MCF 10A (cell line): ENCODE data around the gene ODAD2. TPM values are rescaled to one million over a fixed set of nuclear protein-coding genes. Genes with fewer than 3 reads are reported as not detected.

Source experiments
- BruUV-seq: library from RNA; stranded (reverse); fragments of 400-500 nt; replicated peaks from 2 replicates; lab custom pipeline; 2021; lab: Mats Ljungman, UMichigan
- CTCF ChIA-PET: fragments of 300-600 bp; sonication (Branson Sonifier 250); formaldehyde crosslinking; extraction: SDS; loops from one replicate; lab custom pipeline; 2021; ENCODE audit warnings: antibody characterized with exemption, inconsistent platforms; lab: Yijun Ruan, JAX
- POLR2A ChIA-PET: fragments of 300-600, 350-650 bp; sonication (Branson Sonifier 250); formaldehyde crosslinking; extraction: SDS; loops from one replicate; lab custom pipeline; 2020; ENCODE audit warnings: antibody characterized with exemption, inconsistent platforms; lab: Yijun Ruan, JAX
- DNase-seq: peaks from one replicate; pipeline ENCODE4 v3.0.0-alpha.2; 2018; ENCODE audit not compliant: unreplicated experiment
- H3K27ac Mint-ChIP-seq: one replicate; pipeline ENCODE4 v1.8.0; 2022; ENCODE audit warnings: mild to moderate bottlenecking, low read depth, mixed read lengths; ENCODE audit not compliant: unreplicated experiment
- H3K27me3 Mint-ChIP-seq: one replicate; pipeline ENCODE4 v1.8.0; 2022; ENCODE audit warnings: mixed read lengths; ENCODE audit not compliant: insufficient read depth, unreplicated experiment
- H3K36me3 Mint-ChIP-seq: one replicate; pipeline ENCODE4 v1.8.0; 2022; ENCODE audit warnings: mild to moderate bottlenecking, moderate library complexity, mixed read lengths; ENCODE audit not compliant: insufficient read depth, unreplicated experiment
- H3K4me1 Mint-ChIP-seq: one replicate; pipeline ENCODE4 v1.8.0; 2022; ENCODE audit warnings: mixed read lengths; ENCODE audit not compliant: insufficient read depth, unreplicated experiment
- H3K4me3 Mint-ChIP-seq: one replicate; pipeline ENCODE4 v1.8.0; 2022; ENCODE audit warnings: mild to moderate bottlenecking, moderate library complexity, mixed read lengths; ENCODE audit not compliant: unreplicated experiment
- H3K9me3 Mint-ChIP-seq: one replicate; pipeline ENCODE4 v1.8.0; 2022; ENCODE audit warnings: mixed read lengths; ENCODE audit not compliant: unreplicated experiment
- CTCF ChIP-seq: fragments of 200-600 bp; IDR thresholded peaks from one replicate; pipeline ENCODE4 v1.8.0; 2022; ENCODE audit warnings: antibody characterized with exemption, mild to moderate bottlenecking; ENCODE audit not compliant: unreplicated experiment
- intact Hi-C: fragments of 100-400 bp; cut with micrococcal nuclease; formaldehyde crosslinking; loops from 2 replicates; pipeline ENCODE4 v1.14.1; 2022
- total RNA-seq: library from RNA; stranded (reverse); gene quantifications from 2 replicates; pipeline ENCODE4 v1.2.3, GENCODE V29; 2022

ODAD2 gene
- total RNA-seq, 1 experiment from 2014 or later = 0.28 TPM

- no peak for TF ChIP-seq CTCF
- Mint-ChIP-seq H3K27me3 (no peaks in the 10 kb centered on the region), H3K4me1 (no peaks in the 10 kb centered on the region), H3K4me3 (no peak overlapping the region), H3K9me3 (no peaks in the 10 kb centered on the region), H3K36me3 (no peaks in the 10 kb centered on the region), H3K27ac (no peak overlapping the region)
- no peak for DNase-seq
- POLR2A ChIA-PET = no interaction called here
- intact Hi-C loops = no loop called here
- BruUV-seq = no TSS peak
- CTCF ChIA-PET = no interaction called here
These were observed 197.6 kb downstream of the ODAD2 start for GRCh38 chr10:27801171-27801785.

GRCh38 chr10:27799046-27799445, 199.8 kb downstream of the ODAD2 start:
- intact Hi-C loops = no loop called here
- Mint-ChIP-seq H3K9me3 (no peaks in the 10 kb centered on the region), H3K4me3 (no peak overlapping the region), H3K27ac (no peak overlapping the region), H3K27me3 (no peaks in the 10 kb centered on the region), H3K4me1 (no peaks in the 10 kb centered on the region), H3K36me3 (no peaks in the 10 kb centered on the region)
- POLR2A ChIA-PET = no interaction called here
- CTCF ChIA-PET = no interaction called here
- BruUV-seq = no TSS peak
- DNase-seq = no peak
- no peak for TF ChIP-seq CTCF

- ChIA-PET CTCF (no interaction called here), POLR2A (no interaction called here)
- no TSS peak for BruUV-seq
- H3K27ac Mint-ChIP-seq = no peak overlapping the region
- intact Hi-C loops = no loop called here
- TF ChIP-seq CTCF = peak; percentile 19
- no peaks in the 10 kb centered on the region for H3K4me1 Mint-ChIP-seq
- H3K27me3 Mint-ChIP-seq = no peaks in the 10 kb centered on the region
- H3K36me3 Mint-ChIP-seq = no peaks in the 10 kb centered on the region
- no peak overlapping the region for H3K4me3 Mint-ChIP-seq
- no peaks in the 10 kb centered on the region for H3K9me3 Mint-ChIP-seq
- DNase-seq = peak; percentile 8
These were observed 204.7 kb downstream of the ODAD2 start for GRCh38 chr10:27794157-27794556.

GRCh38 chr10:27792216-27792615, 206.7 kb downstream of the ODAD2 start:
- CTCF ChIA-PET = no interaction called here
- H3K36me3 Mint-ChIP-seq = no peaks in the 10 kb centered on the region
- no peaks in the 10 kb centered on the region for H3K4me1 Mint-ChIP-seq
- no peaks in the 10 kb centered on the region for H3K9me3 Mint-ChIP-seq
- no peak overlapping the region for H3K27ac Mint-ChIP-seq
- BruUV-seq = no TSS peak
- TF ChIP-seq CTCF = no peak
- intact Hi-C loops = no loop called here
- no peaks in the 10 kb centered on the region for H3K27me3 Mint-ChIP-seq
- POLR2A ChIA-PET = no interaction called here
- DNase-seq = no peak
- H3K4me3 Mint-ChIP-seq = no peak overlapping the region
